ENCODE data around the gene ZDHHC5.

DNA sequence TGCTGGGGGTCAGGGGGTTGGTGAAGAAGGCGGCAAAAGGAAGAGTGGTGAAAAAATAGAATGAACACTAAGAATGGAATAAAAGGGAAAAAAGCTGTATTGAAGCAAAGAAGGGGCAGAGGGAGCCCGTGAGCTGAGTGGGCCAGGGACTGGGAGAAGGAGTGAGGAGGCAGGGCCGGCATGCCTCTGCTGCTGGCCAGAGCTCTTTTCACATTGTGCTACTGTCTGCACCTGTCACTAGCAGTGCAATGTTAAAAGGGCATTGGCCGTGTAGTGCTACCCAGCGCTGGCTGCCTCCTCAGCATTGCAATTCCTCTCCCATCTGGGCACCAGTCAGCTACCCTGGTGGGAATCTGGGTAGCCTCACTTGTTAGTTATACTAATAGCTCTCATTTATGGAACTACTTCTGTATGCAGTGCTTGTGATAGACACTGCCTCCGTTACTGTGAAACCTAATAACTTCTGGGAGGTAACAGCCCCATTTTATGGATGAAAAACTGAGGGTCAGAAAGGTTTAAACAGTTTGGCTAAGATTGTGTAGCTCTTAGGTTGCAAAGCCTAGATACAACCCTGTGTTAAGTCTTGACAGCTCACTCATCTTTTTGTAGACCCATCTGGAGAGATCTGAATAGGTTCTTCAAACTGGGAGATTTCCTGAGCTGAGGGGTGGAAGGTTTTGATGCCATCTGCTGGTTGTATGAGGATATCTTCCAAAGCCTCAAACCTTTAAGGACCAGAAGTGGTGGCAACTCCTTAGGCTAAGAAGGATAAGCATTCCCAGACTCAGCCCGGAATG, 26.7 kb upstream of the ZDHHC5 start:
- TF ChIP-seq L3MBTL2 (conservative IDR thresholded peaks at IDR 0.05) (no peak), CTBP1 (IDR thresholded peaks at IDR 0.05; ENCODE audit: borderline replicate concordance) (no peak), SP1 (IDR thresholded peaks at IDR 0.05) (no peak), FOXA1 (IDR thresholded peaks at IDR 0.05) (no peak), FOXM1 (IDR thresholded peaks at IDR 0.05; ENCODE audit: borderline replicate concordance) (no peak), ZNF384 (IDR thresholded peaks at IDR 0.05) (no peak), NFRKB (IDR thresholded peaks at IDR 0.05) (no peak), SUZ12 (IDR thresholded peaks at IDR 0.05) (no peak), FOXK2 (IDR thresholded peaks at IDR 0.05) (no peak), TARDBP (IDR thresholded peaks at IDR 0.05) (no peak), ELF4 (IDR thresholded peaks at IDR 0.05) (no peak), BHLHE40 (IDR thresholded peaks at IDR 0.05; ENCODE audit: borderline replicate concordance) (no peak)

All from HEK293T (cell line).